Adrenal gland (tissue), 12 donors: Measurements from ENCODE around the gene MRAS. TPM values are rescaled to one million over a fixed set of nuclear protein-coding genes. Genes with fewer than 3 reads are reported as not detected.
A peak's percentile ranks its signal among the peaks of the same experiment; 100 is the strongest.

Experiments
- DNase-seq, 7 donors: peaks; one replicate each; pipeline ENCODE4 v3.0.0-alpha.2; 2019 to 2020
- H3K27ac ChIP-seq, 5 donors: fragments of 200-600 bp; sonication (generic) in 4 of 5; 1 replicate in 3 of 5; 2 replicates in 2 of 5; pipeline versions ENCODE4 v1.5.1 to v1.8.0; 2016 to 2020; ENCODE audit warnings: mild to moderate bottlenecking in 1 of 5
- H3K27me3 ChIP-seq: fragments of 200-600 bp; 2 replicates; pipeline ENCODE4 v1.8.0; 2021
- H3K36me3 ChIP-seq, 2 donors: fragments of 200-600 bp; replicated peaks in 1 of 2; 1 replicate in 1 of 2; 2 replicates in 1 of 2; pipeline versions ENCODE4 v1.5.1 to v1.8.0; 2018 to 2022
- H3K4me1 ChIP-seq, 2 donors: fragments of 200-600 bp; replicated peaks in 1 of 2; 1 replicate in 1 of 2; 2 replicates in 1 of 2; pipeline versions ENCODE4 v1.5.1 to v1.8.0; 2018 to 2021
- H3K4me3 ChIP-seq, 4 donors: fragments of 200-600 bp; sonication (generic) in 3 of 4; one replicate each; pipeline ENCODE4 v1.5.1; 2016 to 2018
- H3K9me3 ChIP-seq, 3 donors: fragments of 200-600 bp; sonication (generic) in 1 of 3; replicated peaks in 1 of 3; 1 replicate in 2 of 3; 2 replicates in 1 of 3; pipeline versions ENCODE4 v1.5.1 to v1.8.0; 2016 to 2021
- POLR2A ChIP-seq, 2 donors: fragments of 450-650 bp; IDR thresholded peaks; one replicate each; pipeline ENCODE4 v1.6.1; 2017; ENCODE audit warnings: antibody characterized with exemption in 2 of 2, mild to moderate bottlenecking in 2 of 2, moderate library complexity in 1 of 2
- WGBS, 4 donors: extraction: QIAGEN DNeasy Blood & Tissue Kit in 2 of 4; methylation state at CpG; one replicate each; pipeline versions ENCODE4 v1.1.5 to v1.1.7; 2013 to 2017; 5-methylcytosine and 5-hydroxymethylcytosine counted together
- intact Hi-C, 2 donors: fragments of 100-400 bp; cut with DNase I; formaldehyde crosslinking; loops; one replicate each; pipeline versions ENCODE4 v1.14.1 to v1.15.0; 2022 to 2023
- polyA plus RNA-seq, 3 donors: library from polyadenylated mRNA; stranded (reverse); fragments of 200-250 nt in 2 of 3; fragments of 350-450 nt in 1 of 3; fragmentation: Illumina TruSeq in 1 of 3; extraction: RNeasy Lipid Tissue Mini Kit (QIAGEN cat#74804) in 1 of 3; gene quantifications; one replicate each; pipeline ENCODE4 v1.2.3, GENCODE V29; 2013 to 2014
- total RNA-seq, 9 donors: library from RNA; depleted of rRNA in 4 of 9; stranded (reverse); fragments of >200 nt in 4 of 9; fragments of 120-200 nt in 1 of 9; fragmentation: NEBNext Ultra II Directional in 1 of 9; extraction: Animal tissue kit (Norgen Biotek cat#: 25700) in 1 of 9; gene quantifications; one replicate each; pipeline versions ENCODE4 v1.1.0 to v1.2.4, GENCODE V29; 2013 to 2023
- TF ChIP-seq, protein P1 (sequence below), 6 experiments: fragments of 450-650 bp in 4 of 6; fragments of 200-600 bp in 2 of 6; sonication (generic) in 1 of 6; IDR thresholded peaks; 1 replicate in 5 of 6; 2 replicates in 1 of 6; pipeline versions ENCODE4 v1.5.1 to v1.8.0; 2016 to 2021; ENCODE audit warnings: antibody characterized with exemption in 6 of 6, mild to moderate bottlenecking in 2 of 6, moderate library complexity in 1 of 6
- donor health status: healthy with polysubstance abuse.
- donor health status: Bipolar disorder and iron deficiency.
- donor health status: DM: yes; HTN: yes; CAD: no.
- donor health status: DM: no; HTN: no; CAD: no.
- donor health status: DM: no; HTN: no; CAD: no.
- donor health status: DM: yes; HTN: yes; CAD: no.

Gene MRAS
- total and polyA plus RNA-seq, 12 donors: 47.9 to 337 (median 109) TPM

DNA sequence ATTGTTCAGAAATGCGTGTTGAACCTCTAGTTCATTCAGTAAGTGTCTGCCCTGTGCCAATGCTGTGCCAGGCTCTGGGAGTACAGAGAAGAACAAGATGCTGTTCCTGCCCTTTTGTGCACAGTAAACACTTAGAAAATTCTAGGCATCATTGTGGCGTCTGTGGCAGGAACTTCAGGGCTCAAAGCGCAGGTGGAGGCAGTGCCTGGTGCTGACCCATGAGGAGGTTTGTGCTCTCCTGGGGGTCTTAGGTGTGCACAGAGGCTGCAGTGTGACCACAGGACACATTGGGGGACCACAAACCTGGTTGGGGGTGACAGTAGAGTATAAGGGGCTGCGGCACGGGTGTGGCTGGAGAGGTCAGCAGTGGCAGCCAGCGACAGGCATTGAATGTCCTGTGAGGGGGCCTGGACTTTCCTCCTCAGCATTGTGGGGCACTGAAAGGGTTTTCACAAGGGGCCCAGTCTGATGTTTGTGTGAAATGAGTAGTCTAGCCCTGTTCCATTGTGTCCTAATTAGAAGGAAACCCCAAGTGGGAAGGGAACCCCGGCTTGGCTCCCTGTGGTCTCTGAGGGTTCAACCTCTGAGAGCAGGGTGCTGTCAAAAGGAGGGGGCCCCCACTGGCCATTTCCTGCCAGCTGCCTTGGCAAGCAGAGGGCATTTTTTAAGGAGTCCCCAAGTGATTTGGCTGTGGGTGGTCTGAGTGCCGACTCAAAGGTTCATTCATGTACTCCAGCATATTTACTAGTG, 20.9 kb downstream of the MRAS start:
- Histone ChIP-seq H3K4me1 (peaks cover 26 to 62% of the 10 kb centered on the region in 2 donors), H3K9me3 (no peaks in the 10 kb centered on the region), H3K27me3 (no peaks in the 10 kb centered on the region), H3K36me3 (no peaks in the 10 kb centered on the region), H3K27ac (peak overlapping the region in 3 of 5 donors; percentile 19 to 79 (median 28)), H3K4me3 (no peak overlapping the region)
- 74 to 81% (median 75%) methylated on average over 7 to 8 of the region's 8 CpGs for WGBS, 4 donors
- TF ChIP-seq, protein P1, sequence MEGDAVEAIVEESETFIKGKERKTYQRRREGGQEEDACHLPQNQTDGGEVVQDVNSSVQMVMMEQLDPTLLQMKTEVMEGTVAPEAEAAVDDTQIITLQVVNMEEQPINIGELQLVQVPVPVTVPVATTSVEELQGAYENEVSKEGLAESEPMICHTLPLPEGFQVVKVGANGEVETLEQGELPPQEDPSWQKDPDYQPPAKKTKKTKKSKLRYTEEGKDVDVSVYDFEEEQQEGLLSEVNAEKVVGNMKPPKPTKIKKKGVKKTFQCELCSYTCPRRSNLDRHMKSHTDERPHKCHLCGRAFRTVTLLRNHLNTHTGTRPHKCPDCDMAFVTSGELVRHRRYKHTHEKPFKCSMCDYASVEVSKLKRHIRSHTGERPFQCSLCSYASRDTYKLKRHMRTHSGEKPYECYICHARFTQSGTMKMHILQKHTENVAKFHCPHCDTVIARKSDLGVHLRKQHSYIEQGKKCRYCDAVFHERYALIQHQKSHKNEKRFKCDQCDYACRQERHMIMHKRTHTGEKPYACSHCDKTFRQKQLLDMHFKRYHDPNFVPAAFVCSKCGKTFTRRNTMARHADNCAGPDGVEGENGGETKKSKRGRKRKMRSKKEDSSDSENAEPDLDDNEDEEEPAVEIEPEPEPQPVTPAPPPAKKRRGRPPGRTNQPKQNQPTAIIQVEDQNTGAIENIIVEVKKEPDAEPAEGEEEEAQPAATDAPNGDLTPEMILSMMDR (IDR thresholded peaks at IDR 0.05): no peak
- no peak for TF ChIP-seq POLR2A (IDR thresholded peaks at IDR 0.05)
- intact Hi-C loops: no loop called here
- DNase-seq: no peak

DNA sequence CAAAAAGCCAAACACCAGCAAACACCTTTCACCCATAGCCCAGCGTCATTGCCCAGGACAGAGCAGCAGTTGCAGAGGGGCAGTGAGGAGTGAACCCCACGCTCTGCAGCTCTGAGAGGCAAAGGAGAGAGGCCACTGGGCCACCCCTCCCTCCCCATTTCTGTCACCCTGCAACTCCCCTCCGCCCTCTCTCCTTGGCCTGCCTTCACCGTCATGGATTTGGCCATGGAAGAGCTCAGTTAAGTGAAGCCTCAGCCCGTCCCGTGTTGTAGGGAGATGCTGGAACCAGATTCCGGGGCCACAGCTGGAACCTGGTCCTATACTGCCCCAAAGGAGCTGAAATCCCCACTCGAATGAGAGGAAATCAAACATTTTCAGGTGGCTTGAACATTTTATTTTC, 21.9 kb downstream of the MRAS start:
- DNase-seq: no peak
- intact Hi-C loops: no loop called here
- peaks cover 26 to 62% of the 10 kb centered on the region in 2 donors for H3K4me1 ChIP-seq

DNA sequence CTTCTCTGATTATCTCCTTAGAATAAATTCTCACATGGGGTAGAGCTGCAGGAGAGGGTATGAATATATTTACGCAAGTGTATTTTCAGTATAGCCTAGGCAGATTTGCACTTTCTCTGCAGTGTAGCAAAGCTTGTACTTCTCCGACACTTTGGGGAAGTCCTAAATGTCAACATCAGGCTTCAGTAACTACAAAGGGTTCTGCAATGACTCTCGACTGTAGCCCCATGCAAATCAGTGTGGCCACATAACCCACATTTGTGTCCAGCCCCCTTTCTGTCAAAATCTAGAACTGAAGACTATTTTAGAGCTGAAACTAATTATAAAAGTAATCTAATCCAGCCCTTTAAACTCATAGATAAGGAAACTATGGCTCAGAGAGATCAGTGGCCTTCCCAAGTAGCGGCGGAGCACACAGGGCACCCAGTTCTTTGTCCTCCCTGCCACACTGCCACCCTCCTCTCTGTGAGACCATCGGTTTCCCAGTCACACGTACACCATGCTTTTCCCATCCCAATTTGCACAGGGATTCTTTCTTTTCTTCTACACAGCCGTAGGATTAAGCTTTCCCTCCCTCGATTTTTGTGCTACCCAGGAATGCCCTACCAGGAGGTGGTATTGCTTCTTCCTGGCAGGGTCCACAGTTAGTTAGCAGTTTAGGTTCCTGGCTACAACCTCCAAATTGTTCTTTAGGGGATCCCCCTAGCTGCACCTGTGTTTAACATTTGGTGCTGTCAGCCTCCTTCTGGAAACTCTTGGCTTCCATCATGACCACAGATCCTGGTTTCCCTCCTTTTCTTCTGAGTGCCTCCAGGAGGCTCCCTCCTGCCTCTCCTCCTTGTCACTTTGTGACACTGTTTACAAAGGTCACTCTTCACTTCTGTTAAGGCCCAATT, 22.9 kb downstream of the MRAS start:
- WGBS, 4 donors: 81 to 87% (median 83%) methylated on average over 9 of the region's 9 CpGs
- H3K36me3 ChIP-seq: no peaks in the 10 kb centered on the region
- H3K4me3 ChIP-seq: no peak overlapping the region
- H3K9me3 ChIP-seq: no peaks in the 10 kb centered on the region
- TF ChIP-seq POLR2A (IDR thresholded peaks at IDR 0.05): no peak
- TF ChIP-seq, protein P1 (IDR thresholded peaks at IDR 0.05): no peak
- peak overlapping the region in 2 of 5 donors; percentile 11 to 14 for H3K27ac ChIP-seq
- peaks cover 20 to 62% of the 10 kb centered on the region in 2 donors for H3K4me1 ChIP-seq
- no peaks in the 10 kb centered on the region for H3K27me3 ChIP-seq
- intact Hi-C loops: no loop called here
- no peak for DNase-seq

More for the DNA sequence above, 21.9 kb downstream of the MRAS start:
- Histone ChIP-seq H3K27me3 (no peaks in the 10 kb centered on the region), H3K36me3 (no peaks in the 10 kb centered on the region), H3K27ac (peak overlapping the region in 2 of 5 donors; percentile 28 to 79), H3K4me3 (no peak overlapping the region), H3K9me3 (no peaks in the 10 kb centered on the region)
- 78 to 82% (median 80%) methylated on average over 7 to 8 of the region's 8 CpGs for WGBS, 4 donors
- TF ChIP-seq, protein P1 (IDR thresholded peaks at IDR 0.05): no peak
- TF ChIP-seq POLR2A (IDR thresholded peaks at IDR 0.05): no peak

DNA sequence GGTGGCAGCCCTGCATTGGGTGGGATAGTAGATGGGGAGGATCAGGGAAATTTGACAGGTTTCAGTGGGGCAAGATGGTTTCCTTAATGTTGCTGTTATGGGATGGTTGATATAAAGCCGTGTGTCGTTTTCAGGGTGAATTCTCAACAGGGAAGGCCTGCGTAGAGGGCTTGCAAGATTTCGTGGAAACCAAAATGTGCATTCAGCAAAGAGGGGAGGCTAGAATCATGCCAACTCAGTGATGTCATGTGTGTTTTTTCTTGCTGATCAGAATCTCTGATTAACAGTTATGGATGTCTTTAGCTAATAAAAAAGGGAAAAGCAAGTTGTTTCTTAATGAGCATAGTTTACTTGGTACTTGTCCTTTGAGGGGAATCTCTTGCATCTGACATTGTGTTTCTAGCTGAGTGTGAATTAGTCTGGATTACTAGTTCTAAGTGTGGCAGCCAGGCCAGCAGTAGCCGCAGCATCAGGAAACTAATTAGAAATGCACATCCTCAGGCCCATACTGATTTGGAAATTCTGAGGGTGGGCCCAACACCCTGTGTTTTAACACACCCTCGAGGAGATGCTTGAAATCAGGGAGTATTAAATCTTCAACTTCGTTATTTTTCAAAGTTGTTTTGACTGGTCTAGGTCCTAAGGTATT, 24.8 kb downstream of the MRAS start:
- no peaks in the 10 kb centered on the region for H3K27me3 ChIP-seq
- TF ChIP-seq, protein P1 (IDR thresholded peaks at IDR 0.05): no peak
- no peak for TF ChIP-seq POLR2A (IDR thresholded peaks at IDR 0.05)
- no peak for DNase-seq
- WGBS, 4 donors: 92 to 94% (median 93%) methylated on average over 7 of the region's 7 CpGs
- H3K36me3 ChIP-seq: no peaks in the 10 kb centered on the region
- peak overlapping the region in 1 of 5 donors; percentile 33 for H3K27ac ChIP-seq
- intact Hi-C loops: no loop called here
- peaks cover 20 to 46% of the 10 kb centered on the region in 2 donors for H3K4me1 ChIP-seq
- H3K4me3 ChIP-seq: no peak overlapping the region
- H3K9me3 ChIP-seq: no peaks in the 10 kb centered on the region
